ENCODE measurements around the gene SCARB1.

- TF ChIP-seq POLR2AphosphoS5 (IDR thresholded peaks at IDR 0.05; ENCODE audit: insufficient read depth, low read depth, low read length): no peak
- TF ChIP-seq EZH2 (IDR thresholded peaks at IDR 0.05; ENCODE audit: borderline replicate concordance, low read depth, low read length, severe bottlenecking): no peak
- TF ChIP-seq, protein P1, sequence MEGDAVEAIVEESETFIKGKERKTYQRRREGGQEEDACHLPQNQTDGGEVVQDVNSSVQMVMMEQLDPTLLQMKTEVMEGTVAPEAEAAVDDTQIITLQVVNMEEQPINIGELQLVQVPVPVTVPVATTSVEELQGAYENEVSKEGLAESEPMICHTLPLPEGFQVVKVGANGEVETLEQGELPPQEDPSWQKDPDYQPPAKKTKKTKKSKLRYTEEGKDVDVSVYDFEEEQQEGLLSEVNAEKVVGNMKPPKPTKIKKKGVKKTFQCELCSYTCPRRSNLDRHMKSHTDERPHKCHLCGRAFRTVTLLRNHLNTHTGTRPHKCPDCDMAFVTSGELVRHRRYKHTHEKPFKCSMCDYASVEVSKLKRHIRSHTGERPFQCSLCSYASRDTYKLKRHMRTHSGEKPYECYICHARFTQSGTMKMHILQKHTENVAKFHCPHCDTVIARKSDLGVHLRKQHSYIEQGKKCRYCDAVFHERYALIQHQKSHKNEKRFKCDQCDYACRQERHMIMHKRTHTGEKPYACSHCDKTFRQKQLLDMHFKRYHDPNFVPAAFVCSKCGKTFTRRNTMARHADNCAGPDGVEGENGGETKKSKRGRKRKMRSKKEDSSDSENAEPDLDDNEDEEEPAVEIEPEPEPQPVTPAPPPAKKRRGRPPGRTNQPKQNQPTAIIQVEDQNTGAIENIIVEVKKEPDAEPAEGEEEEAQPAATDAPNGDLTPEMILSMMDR (IDR thresholded peaks at IDR 0.05; ENCODE audit: extremely low read depth in 1 of 2, insufficient read depth in 1 of 2, low read depth in 1 of 2, low read length in 2 of 2): no peak
- no peak for TF ChIP-seq MYC (IDR thresholded peaks at IDR 0.05; ENCODE audit: low read depth, low read length)
- TF ChIP-seq POLR2A (IDR thresholded peaks at IDR 0.05; ENCODE audit: low read depth, low read length): no peak
- TF ChIP-seq, protein P2, sequence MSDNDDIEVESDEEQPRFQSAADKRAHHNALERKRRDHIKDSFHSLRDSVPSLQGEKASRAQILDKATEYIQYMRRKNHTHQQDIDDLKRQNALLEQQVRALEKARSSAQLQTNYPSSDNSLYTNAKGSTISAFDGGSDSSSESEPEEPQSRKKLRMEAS (IDR thresholded peaks at IDR 0.05; ENCODE audit: insufficient read depth, insufficient read length): no peak
- no peak for TF ChIP-seq GATA2 (IDR thresholded peaks at IDR 0.05; ENCODE audit: insufficient read depth, insufficient read length, low read depth, low read length)
Measured at GRCh38 chr12:124738636-124739467, 124.8 kb downstream of the SCARB1 start.
